ENCODE results near the gene MMP24.
A peak's percentile ranks its signal among the peaks of the same experiment; 100 is the strongest.

MMP24 gene

GRCh38 chr20:35264755-35265154, 38.3 kb downstream of the MMP24 start:
- Histone ChIP-seq H3K79me2 (peaks cover 3% of the 10 kb centered on the region), H3K27me3 (ENCODE audit: control insufficient read depth, insufficient read depth, low read length) (no peaks in the 10 kb centered on the region), H3K9ac (no peak overlapping the region), H3K27ac (no peak overlapping the region), H3K4me2 (ENCODE audit: low read length) (no peak overlapping the region), H2AFZ (no peak overlapping the region), H3K36me3 (ENCODE audit: control insufficient read depth, insufficient read depth, low read length) (no peaks in the 10 kb centered on the region), H3K4me3 (ENCODE audit: low read depth, low read length) (no peak overlapping the region), H3K4me1 (peaks cover 3% of the 10 kb centered on the region), H3K9me3 (ENCODE audit: control insufficient read depth, low read length) (no peaks in the 10 kb centered on the region)
- TF ChIP-seq CTCF (IDR thresholded peaks at IDR 0.05) = no peak

GRCh38 chr20:35267092-35267491, 40.6 kb downstream of the MMP24 start:
- Histone ChIP-seq H3K4me1 (peaks cover 3% of the 10 kb centered on the region), H3K27me3 (ENCODE audit: control insufficient read depth, insufficient read depth, low read length) (no peaks in the 10 kb centered on the region), H3K79me2 (peaks cover 4% of the 10 kb centered on the region), H3K4me3 (ENCODE audit: low read depth, low read length) (no peak overlapping the region), H3K27ac (no peak overlapping the region), H3K9ac (no peak overlapping the region), H3K4me2 (ENCODE audit: low read length) (no peak overlapping the region), H2AFZ (no peak overlapping the region), H3K9me3 (ENCODE audit: control insufficient read depth, low read length) (no peaks in the 10 kb centered on the region), H3K36me3 (ENCODE audit: control insufficient read depth, insufficient read depth, low read length) (no peaks in the 10 kb centered on the region)
- TF ChIP-seq CTCF (IDR thresholded peaks at IDR 0.05) = no peak

- no peaks in the 10 kb centered on the region for H3K27me3 ChIP-seq (ENCODE audit: control insufficient read depth, insufficient read depth, low read length)
- peak overlapping the region; percentile 43 for H2AFZ ChIP-seq
- peaks cover 4% of the 10 kb centered on the region for H3K79me2 ChIP-seq
- no peaks in the 10 kb centered on the region for H3K36me3 ChIP-seq (ENCODE audit: control insufficient read depth, insufficient read depth, low read length)
- no peak overlapping the region for H3K4me3 ChIP-seq (ENCODE audit: low read depth, low read length)
- TF ChIP-seq CTCF (IDR thresholded peaks at IDR 0.05) = peak; percentile 80
- H3K9ac ChIP-seq = no peak overlapping the region
- H3K4me1 ChIP-seq = peaks cover 3% of the 10 kb centered on the region
- H3K4me2 ChIP-seq (ENCODE audit: low read length) = peak overlapping the region; percentile 43
- peak overlapping the region; percentile 26 for H3K27ac ChIP-seq
- H3K9me3 ChIP-seq (ENCODE audit: control insufficient read depth, low read length) = no peaks in the 10 kb centered on the region
These were observed 42.7 kb downstream of the MMP24 start for GRCh38 chr20:35269055-35269781.

GRCh38 chr20:35270021-35270902, 43.8 kb downstream of the MMP24 start:
- no peak overlapping the region for H3K4me2 ChIP-seq (ENCODE audit: low read length)
- no peak for TF ChIP-seq CTCF (IDR thresholded peaks at IDR 0.05)
- no peak overlapping the region for H3K9ac ChIP-seq
- no peak overlapping the region for H3K4me3 ChIP-seq (ENCODE audit: low read depth, low read length)
- peaks cover 4% of the 10 kb centered on the region for H3K79me2 ChIP-seq
- no peaks in the 10 kb centered on the region for H3K27me3 ChIP-seq (ENCODE audit: control insufficient read depth, insufficient read depth, low read length)
- no peaks in the 10 kb centered on the region for H3K36me3 ChIP-seq (ENCODE audit: control insufficient read depth, insufficient read depth, low read length)
- H3K9me3 ChIP-seq (ENCODE audit: control insufficient read depth, low read length) = no peaks in the 10 kb centered on the region
- no peak overlapping the region for H3K27ac ChIP-seq
- peaks cover 3% of the 10 kb centered on the region for H3K4me1 ChIP-seq
- no peak overlapping the region for H2AFZ ChIP-seq
